DND-41 (cell line): ENCODE data around the gene IL17REL.

Experiments
- CTCF ChIP-seq: IDR thresholded peaks from 2 replicates; pipeline ENCODE4 v1.5.1; 2012; ENCODE audit warnings: borderline replicate concordance, low read length, moderate library complexity, mild to moderate bottlenecking; ENCODE audit not compliant: poor library complexity, severe bottlenecking; ENCODE audit errors: extremely low read depth
- EZH2 ChIP-seq: IDR thresholded peaks from 3 replicates; pipeline ENCODE4 v1.6.1; 2012; ENCODE audit warnings: borderline replicate concordance, low read depth, mild to moderate bottlenecking, moderate library complexity, low read length, inconsistent platforms; ENCODE audit not compliant: severe bottlenecking

DNA sequence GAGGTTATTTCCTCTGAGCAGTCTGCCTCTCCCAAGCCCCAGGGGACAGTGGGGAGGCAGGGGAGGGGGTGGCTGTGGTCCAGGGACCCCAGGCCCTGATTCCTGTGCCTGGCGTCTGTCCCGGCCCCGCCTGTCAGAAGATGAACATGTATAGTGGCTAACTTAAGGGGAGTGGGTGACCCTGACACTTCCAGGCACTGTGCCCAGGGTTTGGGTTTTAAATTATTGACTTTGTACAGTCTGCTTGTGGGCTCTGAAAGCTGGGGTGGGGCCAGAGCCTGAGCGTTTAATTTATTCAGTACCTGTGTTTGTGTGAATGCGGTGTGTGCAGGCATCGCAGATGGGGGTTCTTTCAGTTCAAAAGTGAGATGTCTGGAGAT lies 48.9 kb downstream of the IL17REL start:
- TF ChIP-seq CTCF (no peak), EZH2 (no peak)
